CD4-positive, alpha-beta T cell treated with Interleukin-1 beta for 1 hour (primary cell): Measurements from ENCODE around the gene ATP11A.

Experiments used
- DNase-seq, 2 donors: peaks; one replicate each; pipeline ENCODE4 v3.0.0-alpha.2; 2020 to 2022

Gene ATP11A

GRCh38 chr13:112689303-112690245, at the start of gene ATP11A:
Gene ATP11A (plus strand): TSS chr13:112690038. CDS start chr13:112690417, 379 bp downstream.
- peak; percentile 83 to 87 for DNase-seq

DNA sequence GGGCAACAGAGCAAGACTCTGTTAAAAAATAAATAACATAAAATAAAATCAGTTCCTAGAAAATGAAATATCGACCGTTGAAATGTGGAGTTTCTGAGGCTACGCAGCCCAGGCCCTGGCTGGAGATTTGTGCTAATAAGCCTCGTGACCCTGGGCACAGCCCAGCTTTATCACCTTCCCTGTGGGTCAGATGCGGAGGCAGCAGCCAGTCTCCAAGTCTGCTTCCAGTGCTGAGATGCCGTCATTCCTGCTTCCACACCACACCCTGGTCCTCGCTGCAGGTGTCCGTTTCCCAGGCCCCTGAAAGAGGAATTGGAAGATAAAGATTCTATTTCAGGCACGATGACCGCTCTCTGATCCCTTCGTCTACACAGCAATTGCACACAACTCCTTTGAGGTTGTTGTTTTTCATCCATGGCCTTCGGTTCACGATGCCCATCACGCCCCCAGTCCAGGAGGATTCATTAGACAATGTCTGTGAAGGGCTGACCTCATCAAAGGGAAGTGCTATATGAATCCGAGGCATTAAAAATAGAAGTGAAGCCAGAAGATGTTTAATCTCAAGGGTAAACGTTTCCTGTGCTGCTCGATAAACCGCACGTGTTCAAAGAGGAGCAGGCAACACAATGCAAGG, 48.3 kb upstream of the ATP11A start:
- DNase-seq, result no peak

DNA sequence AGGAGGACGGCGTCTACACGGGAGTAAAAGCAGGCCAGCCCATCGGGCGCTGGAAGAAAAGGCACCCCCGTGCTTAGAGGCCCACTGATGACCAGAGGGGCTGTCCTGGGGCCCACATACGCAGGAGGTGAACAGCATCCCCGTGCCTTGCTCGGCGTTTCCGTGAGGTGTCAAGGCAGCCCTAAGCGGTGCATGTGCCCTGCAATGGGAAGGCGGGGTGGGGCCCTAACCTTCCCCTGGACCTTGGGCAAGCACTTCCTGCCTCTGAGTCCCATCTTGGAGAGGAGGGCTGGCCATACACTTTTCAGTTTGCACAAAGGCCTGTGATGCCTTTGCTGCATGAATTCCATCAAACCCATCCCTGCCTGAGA, 47.8 kb upstream of the ATP11A start:
- no peak for DNase-seq

GRCh38 chr13:112643759-112644459, 45.9 kb upstream of the ATP11A start:
- DNase-seq, result no peak

GRCh38 chr13:112645327-112645914, 44.4 kb upstream of the ATP11A start:
- no peak for DNase-seq

- DNase-seq, result no peak
Measured at GRCh38 chr13:112647256-112647655, 42.6 kb upstream of the ATP11A start.

- no peak for DNase-seq
Measured at GRCh38 chr13:112648101-112648500, 41.7 kb upstream of the ATP11A start.

DNA sequence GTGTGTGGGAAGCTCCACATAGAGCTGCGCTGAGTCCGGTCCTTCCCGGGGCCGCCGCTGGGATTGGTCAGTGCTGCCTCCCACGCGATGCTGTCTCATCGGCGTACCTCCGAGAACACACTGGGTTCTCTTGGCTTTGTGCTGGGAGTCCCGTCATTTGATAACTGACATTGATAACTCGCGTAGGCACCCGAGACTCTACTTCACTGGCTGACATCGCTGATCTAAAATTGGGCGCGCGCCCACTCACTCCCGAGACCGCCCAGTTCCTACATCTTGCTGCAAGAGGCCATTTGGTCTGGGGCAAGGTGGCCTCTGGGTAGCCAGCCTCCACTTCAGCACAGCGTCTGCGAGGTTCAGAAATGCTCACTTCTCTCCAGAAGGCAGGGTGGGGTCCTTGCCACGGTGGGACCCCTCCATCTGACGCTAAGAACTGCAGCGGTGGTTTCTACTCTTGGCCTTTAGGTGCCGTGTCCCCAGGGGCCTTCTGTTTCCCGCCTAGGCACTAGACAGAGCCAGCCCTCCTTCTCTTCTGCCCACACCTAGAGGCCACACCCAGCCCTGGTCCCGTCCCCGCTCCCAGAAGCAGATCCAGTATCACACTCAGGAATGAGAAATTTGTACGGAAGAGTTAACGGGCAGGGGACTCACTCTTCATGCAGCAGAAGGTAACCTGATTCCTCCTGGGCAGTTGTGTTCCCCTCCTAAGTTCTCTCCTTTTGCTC, 40.7 kb upstream of the ATP11A start:
- DNase-seq, result no peak

GRCh38 chr13:112651311-112651710, 38.5 kb upstream of the ATP11A start:
- DNase-seq, result no peak

DNA sequence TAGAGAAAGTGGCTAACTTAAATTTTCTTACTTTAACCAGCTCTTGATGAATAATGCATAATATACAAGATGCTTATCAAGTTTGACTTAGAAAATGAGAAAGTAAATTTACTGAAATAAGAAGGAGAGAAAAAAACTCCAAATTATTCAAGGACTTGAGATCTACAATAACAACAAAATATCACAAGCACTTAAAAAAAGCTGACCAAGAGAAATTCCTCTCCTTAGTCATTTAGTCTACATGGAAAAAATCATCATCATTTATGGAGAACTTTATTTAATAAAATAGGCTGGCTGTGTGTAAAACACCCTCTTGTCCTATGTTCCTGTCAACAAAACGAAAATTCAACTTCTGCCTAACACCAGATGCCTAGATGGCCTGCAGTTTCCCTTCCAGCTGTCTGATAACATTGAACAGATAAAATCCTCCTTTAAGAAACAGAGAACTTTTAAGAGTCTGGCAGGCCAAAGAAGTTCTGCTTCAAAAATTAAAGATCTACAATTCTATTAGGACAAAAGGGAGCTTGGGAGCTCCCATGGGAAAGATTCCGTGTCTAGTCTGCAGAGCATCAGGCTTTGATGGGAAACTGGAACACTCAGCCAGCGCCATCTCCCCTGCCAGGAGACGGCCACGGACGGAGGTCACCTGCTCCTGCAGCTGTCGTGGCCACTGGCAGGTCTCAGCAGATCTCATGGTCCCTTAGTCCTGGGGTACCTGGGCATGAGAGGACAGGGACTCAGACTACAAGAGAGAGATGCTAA, 37.9 kb upstream of the ATP11A start:
- no peak for DNase-seq

DNA sequence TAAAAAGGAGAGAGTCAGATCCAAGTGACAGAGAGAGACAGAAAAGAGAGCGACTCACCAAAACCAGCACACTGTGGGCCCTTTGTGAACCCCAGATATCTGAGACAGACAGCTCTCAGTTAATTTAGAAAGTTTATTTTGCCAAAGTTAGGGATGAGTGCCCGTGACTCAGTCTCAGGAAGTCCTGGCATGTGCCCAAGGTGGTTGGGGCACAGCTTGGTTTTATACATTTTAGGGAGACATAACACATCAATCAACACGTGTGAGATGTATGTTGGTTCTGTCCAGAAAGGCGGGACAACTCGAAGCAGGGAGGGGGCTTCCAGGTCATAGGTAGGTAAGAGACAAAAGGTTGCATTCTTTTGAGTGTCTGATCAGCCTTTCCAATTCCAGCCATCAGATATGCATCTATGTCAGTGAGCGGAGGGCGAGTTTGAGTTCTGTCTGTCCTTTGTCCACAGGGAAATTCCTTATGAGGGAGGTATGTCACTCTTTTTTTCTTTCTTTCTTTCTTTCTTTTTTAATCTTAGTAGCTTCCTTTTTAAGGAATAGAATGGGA, 37.2 kb upstream of the ATP11A start:
- no peak for DNase-seq

DNA sequence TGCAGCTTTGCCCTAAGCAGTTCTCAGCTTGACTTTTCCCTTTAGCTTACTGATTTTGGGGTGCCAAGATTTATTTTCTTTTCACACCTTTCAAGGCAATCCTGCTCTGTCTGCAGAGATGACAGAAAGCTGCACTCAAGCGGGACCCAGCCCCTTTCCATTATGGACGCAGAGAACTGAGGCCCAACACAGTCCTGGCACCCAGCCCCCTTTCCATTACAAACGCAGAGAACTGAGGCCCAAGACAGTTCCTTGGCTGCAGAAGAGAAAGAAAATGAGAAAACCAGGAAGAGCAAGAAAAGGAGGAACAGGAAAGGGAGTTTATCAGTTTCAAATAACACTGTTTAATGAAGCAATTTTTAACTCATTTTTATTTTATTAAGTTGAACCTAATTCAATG, 36.8 kb upstream of the ATP11A start:
- no peak for DNase-seq

DNA sequence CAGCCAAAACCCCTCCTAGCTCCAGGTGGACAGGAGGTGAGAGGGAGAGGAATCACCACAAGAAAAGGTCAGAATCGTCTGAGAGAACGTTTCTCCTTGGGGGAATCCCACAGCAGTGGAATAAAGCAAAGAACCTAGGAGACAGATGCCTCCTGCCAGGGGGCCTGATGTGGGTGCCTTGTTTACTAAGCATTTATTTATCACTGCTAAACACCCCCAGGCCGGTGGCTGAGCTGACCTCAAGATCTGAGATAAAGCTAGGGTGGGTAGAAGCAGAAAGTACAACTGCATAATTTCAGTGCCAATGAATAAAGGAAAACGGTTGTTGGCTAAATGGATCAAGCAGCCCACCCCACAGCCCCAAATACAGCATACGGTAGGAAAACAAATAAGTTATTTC, 33.9 kb upstream of the ATP11A start:
- DNase-seq, result no peak

GRCh38 chr13:112657850-112658445, 31.9 kb upstream of the ATP11A start:
- no peak for DNase-seq

- DNase-seq, result no peak
Measured at GRCh38 chr13:112658808-112659207, 31.0 kb upstream of the ATP11A start.

DNA sequence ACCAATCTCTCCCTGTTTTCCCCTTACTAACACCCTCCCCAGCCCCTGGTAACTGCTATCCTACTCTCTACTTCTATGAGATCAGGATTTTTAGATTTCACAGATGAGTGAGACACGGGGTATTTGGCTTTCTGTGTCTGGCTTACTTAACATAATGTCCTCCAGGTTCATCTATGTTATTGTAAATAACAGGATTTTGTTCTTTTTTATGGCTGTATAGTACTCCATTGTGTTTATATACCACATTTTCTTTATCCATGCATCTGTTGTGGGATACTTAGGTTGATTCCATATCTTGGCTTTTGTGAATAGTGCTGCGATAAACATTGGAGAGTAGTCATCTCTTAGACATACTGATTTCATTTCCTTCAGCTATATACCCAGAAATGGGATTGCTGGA, 28.5 kb upstream of the ATP11A start:
- DNase-seq, result no peak

GRCh38 chr13:112664501-112665203, 25.2 kb upstream of the ATP11A start:
- DNase-seq, result no peak

- no peak for DNase-seq
Measured at GRCh38 chr13:112668924-112669323, 20.9 kb upstream of the ATP11A start.

DNA sequence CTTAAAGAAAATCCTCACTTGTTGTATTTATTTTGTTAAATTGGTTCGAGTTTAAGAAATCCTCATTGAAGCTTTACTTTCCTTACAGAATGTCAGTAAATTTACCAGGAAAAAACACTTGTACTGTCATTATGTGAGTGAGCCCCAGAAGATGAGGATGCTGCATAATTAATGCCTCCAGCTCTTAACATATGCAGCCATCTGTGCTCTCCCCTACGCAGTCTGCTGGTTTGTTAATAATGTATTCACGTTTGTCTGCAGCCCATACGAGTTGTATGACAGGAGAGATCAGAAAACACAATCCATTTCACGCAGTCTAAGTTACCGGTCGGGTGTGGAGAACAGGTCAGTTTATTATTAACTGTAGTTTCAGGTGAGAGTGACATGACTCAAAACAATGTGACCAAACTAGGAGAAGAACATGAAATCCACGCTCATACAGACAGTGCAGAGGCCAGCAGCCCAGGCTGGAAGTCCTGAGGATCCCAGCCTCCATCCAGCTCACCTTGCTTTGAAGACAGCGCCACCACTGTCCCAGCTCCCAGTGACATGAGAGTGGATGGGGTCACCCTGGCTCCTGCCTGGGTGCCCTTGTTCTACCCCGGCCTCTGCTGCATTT, 19.8 kb upstream of the ATP11A start:
- no peak for DNase-seq

DNA sequence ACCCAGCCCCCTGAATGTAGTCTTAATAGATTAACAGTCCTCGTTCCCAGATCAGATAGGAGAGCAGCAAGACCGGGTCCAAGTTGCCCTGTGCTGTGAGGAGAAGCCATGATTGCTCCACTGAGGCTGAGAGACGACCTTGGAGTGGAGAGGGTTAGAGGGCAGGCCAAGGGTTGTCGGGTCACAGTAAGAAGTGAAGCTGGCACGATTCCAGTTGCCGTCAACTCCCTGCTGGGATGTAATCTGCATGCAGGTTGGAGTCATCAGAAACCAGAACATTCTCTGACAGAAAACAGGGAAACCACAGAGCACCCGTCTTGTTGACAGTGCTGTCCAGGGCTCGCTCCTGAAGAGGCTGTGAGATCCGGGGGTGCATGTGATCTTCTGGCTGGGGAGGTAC, 19.0 kb upstream of the ATP11A start:
- DNase-seq, result no peak
